Type B pancreatic cell (in vitro differentiated cells): ENCODE results near the gene SPP2. TPM values are rescaled to one million over a fixed set of nuclear protein-coding genes. Genes with fewer than 3 reads are reported as not detected.

Experiments used
- DNase-seq: peaks from one replicate; pipeline ENCODE4 v3.0.0; 2021; ENCODE audit warnings: mixed read lengths; ENCODE audit not compliant: unreplicated experiment; ENCODE audit errors: extremely low spot score
- H3K27ac Mint-ChIP-seq: 2 replicates; pipeline ENCODE4 v1.8.0; 2021; ENCODE audit warnings: mild to moderate bottlenecking, mixed read lengths
- H3K27me3 Mint-ChIP-seq: 2 replicates; pipeline ENCODE4 v1.8.0; 2021; ENCODE audit warnings: mixed read lengths
- H3K36me3 Mint-ChIP-seq: 2 replicates; pipeline ENCODE4 v1.8.0; 2021; ENCODE audit warnings: mixed read lengths
- H3K4me1 Mint-ChIP-seq: one replicate; pipeline ENCODE4 v1.8.0; 2021; ENCODE audit warnings: mixed read lengths; ENCODE audit not compliant: unreplicated experiment
- H3K4me3 Mint-ChIP-seq: 2 replicates; pipeline ENCODE4 v1.8.0; 2021; ENCODE audit warnings: mild to moderate bottlenecking, mixed read lengths
- H3K9me3 Mint-ChIP-seq: 2 replicates; pipeline ENCODE4 v1.8.0; 2021; ENCODE audit warnings: mixed read lengths
- CTCF ChIP-seq: fragments of 200-600 bp; sonication (generic); conservative IDR thresholded peaks from 2 replicates; pipeline ENCODE4 v1.5.0; 2021; ENCODE audit warnings: antibody characterized with exemption, mild to moderate bottlenecking
- total RNA-seq: library from RNA; stranded (reverse); gene quantifications from 2 replicates; pipeline ENCODE4 v1.2.1, GENCODE V29; 2021; ENCODE audit warnings: low replicate concordance

The SPP2 gene
- total RNA-seq, 1 donor from 2014 or later, result not detected

- H3K27me3 Mint-ChIP-seq, result peaks cover 7% of the 10 kb centered on the region
- peaks cover 6% of the 10 kb centered on the region for H3K36me3 Mint-ChIP-seq
- peaks cover 17% of the 10 kb centered on the region for H3K9me3 Mint-ChIP-seq
- H3K27ac Mint-ChIP-seq, result no peak overlapping the region
- no peak overlapping the region for H3K4me3 Mint-ChIP-seq
- H3K4me1 Mint-ChIP-seq, result peaks cover 26% of the 10 kb centered on the region
- no peak for DNase-seq
- TF ChIP-seq CTCF, result no peak
Observed at GRCh38 chr2:234024304-234024703, 26.2 kb upstream of the SPP2 start.

GRCh38 chr2:234025466-234025865, 25.0 kb upstream of the SPP2 start:
- Mint-ChIP-seq H3K4me1 (peaks cover 26% of the 10 kb centered on the region), H3K4me3 (peak overlapping the region; percentile 76), H3K9me3 (peaks cover 17% of the 10 kb centered on the region), H3K27me3 (peaks cover 7% of the 10 kb centered on the region), H3K27ac (peak overlapping the region; percentile 60), H3K36me3 (peaks cover 6% of the 10 kb centered on the region)
- no peak for TF ChIP-seq CTCF
- no peak for DNase-seq

DNA sequence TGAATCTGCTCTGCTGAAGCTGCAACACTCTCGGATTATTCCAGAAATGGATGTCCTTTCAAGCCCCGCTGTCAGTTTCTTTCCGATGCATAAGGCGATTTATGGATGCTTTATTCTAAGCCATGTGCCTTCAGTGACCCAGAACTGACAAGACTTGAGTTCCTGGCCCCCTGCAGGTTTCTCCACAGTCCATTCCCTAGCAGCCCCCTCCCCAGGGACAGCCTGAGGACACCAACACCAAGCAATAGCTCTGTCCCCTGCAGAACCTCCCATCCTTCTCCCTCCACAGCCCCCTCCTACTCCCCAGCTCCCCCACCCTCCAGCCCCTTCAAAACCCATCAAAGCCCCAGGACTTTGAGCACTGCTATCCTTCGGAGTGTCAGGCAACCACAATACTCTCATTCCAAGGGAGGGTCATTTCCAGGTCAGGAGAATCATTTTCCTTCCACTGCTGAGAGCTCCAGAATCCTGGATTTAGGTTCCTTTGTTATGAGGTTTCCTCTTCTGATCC, 24.6 kb upstream of the SPP2 start:
- H3K4me1 Mint-ChIP-seq, result peaks cover 26% of the 10 kb centered on the region
- no peak for DNase-seq
- H3K4me3 Mint-ChIP-seq, result peak overlapping the region; percentile 76

GRCh38 chr2:234026693-234027254, 23.7 kb upstream of the SPP2 start:
- Mint-ChIP-seq H3K4me1 (peaks cover 26% of the 10 kb centered on the region), H3K27me3 (peaks cover 7% of the 10 kb centered on the region), H3K4me3 (no peak overlapping the region), H3K27ac (no peak overlapping the region), H3K36me3 (peaks cover 6% of the 10 kb centered on the region), H3K9me3 (peaks cover 17% of the 10 kb centered on the region)
- TF ChIP-seq CTCF, result no peak
- no peak for DNase-seq

More for the DNA sequence above, 24.6 kb upstream of the SPP2 start:
- Mint-ChIP-seq H3K36me3 (peaks cover 6% of the 10 kb centered on the region), H3K27ac (peak overlapping the region; percentile 60), H3K27me3 (peaks cover 7% of the 10 kb centered on the region), H3K9me3 (peaks cover 17% of the 10 kb centered on the region)
- no peak for TF ChIP-seq CTCF

DNA sequence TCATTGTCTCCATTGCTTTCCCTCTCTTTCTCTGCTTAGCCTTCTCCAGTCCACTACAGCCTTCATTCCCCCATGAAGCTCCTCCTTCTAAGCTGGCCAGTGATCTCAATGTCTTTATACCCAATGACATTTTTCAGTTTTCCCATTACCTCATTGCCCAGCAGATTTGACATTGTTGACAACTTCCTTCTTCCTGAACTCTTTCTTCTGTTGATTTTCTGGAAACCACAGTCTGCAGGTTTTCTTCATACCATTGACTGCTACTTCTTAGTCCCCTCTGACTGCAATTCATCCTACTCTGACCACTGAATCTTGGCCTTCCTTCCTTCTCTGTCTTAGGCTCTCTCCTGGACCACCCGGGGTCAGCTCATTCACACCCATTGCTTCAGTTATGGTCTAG, 22.9 kb upstream of the SPP2 start:
- H3K36me3 Mint-ChIP-seq, result peaks cover 6% of the 10 kb centered on the region
- TF ChIP-seq CTCF, result no peak
- peaks cover 17% of the 10 kb centered on the region for H3K9me3 Mint-ChIP-seq
- H3K4me3 Mint-ChIP-seq, result no peak overlapping the region
- DNase-seq, result no peak
- H3K27me3 Mint-ChIP-seq, result peaks cover 7% of the 10 kb centered on the region
- H3K27ac Mint-ChIP-seq, result no peak overlapping the region
- H3K4me1 Mint-ChIP-seq, result peaks cover 26% of the 10 kb centered on the region
